Epithelial cell of proximal tubule (primary cell): ENCODE measurements around the gene COA1. TPM values are rescaled to one million over a fixed set of nuclear protein-coding genes. Genes with fewer than 3 reads are reported as not detected.
"Not testable (repeated sequence)": the region's sequence is repeated elsewhere in the genome, so short reads cannot be mapped to it uniquely, and the experiment has no call there.

Source experiments
- DNase-seq: peaks from one replicate; pipeline ENCODE4 v3.0.0-alpha.2; 2011; ENCODE audit warnings: low read depth
- H3K4me3 ChIP-seq: 2 replicates; pipeline ENCODE4 v1.5.1; 2011; ENCODE audit warnings: low read depth, mild to moderate bottlenecking, low read length
- total RNA-seq: library from RNA; depleted of rRNA; stranded (reverse); fragments of >200 nt; gene quantifications from 2 replicates; pipeline ENCODE4 v1.2.3, GENCODE V29; 2015
- TF ChIP-seq, protein P1 (sequence below): conservative IDR thresholded peaks from 2 replicates; pipeline ENCODE4 v1.5.1; 2012; ENCODE audit warnings: low read depth, mild to moderate bottlenecking, low read length

COA1 gene
- total RNA-seq, 1 donor from 2014 or later: 54.0 TPM

DNA sequence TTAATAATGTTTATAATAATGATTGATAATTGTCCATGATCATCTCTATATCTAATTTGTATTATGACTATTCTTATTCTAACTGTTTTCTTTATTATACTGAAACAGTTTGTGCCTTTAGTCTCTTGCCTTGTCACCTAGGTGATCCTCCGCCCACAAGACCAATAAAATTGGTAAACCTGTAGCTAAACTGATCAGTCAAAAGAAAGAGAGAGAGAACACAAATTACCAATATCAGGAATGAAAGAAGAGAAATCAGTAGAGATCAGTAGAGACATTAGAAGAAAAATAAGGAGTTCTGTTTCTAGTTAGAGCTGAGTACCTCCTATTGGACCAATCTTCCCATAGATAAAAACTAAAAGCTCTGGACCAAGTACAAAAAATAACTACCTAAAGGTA lies 6.1 kb upstream of the COA1 start:
- H3K4me3 ChIP-seq: no peak overlapping the region
- TF ChIP-seq, protein P1, sequence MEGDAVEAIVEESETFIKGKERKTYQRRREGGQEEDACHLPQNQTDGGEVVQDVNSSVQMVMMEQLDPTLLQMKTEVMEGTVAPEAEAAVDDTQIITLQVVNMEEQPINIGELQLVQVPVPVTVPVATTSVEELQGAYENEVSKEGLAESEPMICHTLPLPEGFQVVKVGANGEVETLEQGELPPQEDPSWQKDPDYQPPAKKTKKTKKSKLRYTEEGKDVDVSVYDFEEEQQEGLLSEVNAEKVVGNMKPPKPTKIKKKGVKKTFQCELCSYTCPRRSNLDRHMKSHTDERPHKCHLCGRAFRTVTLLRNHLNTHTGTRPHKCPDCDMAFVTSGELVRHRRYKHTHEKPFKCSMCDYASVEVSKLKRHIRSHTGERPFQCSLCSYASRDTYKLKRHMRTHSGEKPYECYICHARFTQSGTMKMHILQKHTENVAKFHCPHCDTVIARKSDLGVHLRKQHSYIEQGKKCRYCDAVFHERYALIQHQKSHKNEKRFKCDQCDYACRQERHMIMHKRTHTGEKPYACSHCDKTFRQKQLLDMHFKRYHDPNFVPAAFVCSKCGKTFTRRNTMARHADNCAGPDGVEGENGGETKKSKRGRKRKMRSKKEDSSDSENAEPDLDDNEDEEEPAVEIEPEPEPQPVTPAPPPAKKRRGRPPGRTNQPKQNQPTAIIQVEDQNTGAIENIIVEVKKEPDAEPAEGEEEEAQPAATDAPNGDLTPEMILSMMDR: no peak
- DNase-seq: no peak

DNA sequence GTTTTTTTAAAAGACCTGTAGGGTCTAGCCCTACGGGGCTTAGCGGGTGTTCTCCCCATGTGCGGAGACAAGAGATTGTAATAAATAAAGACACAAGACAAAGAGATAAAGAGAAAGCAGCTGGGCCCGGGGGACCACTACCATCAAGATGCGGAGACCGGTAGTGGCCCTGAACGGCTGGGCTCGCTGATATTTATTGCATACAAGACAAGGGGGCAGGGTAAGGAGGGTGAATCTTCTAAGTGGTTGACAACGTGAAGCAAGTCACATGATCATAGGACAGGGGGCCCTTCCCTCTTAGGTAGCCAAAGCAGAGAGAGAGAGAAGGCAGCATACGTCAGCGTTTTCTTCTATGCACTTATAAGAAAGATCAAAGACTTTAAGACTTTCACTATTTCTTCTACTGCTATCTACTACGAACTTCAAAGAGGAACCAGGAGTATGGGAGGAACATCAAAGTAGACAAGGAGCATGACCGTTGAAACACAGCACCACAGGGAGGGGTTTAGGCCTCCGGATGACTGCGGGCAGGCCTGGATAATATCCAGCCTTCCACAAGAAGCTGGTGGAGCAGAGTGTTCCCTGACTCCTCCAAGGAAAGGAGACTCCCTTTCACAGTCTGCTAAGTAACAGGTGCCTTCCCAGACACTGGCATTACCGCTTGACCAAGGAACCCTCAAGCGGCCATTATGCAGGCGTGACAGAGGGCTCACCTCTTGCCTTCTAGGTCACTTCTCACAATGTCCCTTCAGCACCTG lies 5.4 kb upstream of the COA1 start:
- not testable (repeated sequence) for H3K4me3 ChIP-seq

DNA sequence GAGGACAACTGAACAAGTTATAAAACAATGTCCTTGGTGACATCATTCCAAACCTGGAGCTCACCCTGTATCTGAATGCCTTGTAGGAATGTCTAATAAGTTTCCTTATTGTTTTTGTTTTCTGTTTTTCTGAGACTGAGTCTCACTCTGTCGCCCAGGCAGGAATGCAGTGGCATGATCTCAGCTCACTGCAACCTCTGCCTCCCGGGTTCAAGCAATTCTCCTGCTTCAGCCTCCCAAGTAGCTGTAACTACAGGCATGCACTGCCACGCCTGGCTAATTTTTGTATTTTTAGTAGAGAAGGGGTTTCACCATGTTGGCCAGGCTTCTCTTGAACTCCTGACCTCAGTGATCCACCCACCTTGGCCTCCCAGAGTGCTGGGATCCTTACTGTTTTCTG lies 2.2 kb upstream of the COA1 start:
- DNase-seq, H3K4me3 ChIP-seq: not testable (repeated sequence)

More for the DNA sequence above, 5.4 kb upstream of the COA1 start:
- not testable (repeated sequence) for DNase-seq

DNA sequence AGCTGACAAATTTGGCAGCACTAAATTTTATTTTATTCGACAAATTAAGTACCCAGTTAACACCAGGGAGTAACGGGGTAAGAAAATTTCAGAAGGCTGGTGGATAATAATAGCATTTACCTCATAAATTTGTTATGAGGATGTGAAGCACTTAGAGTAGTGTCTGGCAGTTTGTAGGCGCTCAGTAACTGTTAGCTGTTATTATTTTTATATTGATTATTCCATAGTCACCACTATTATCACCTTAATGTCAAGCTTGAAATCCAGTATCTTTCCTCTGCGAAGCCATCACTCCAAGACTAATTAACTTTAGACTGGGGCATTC lies 563 bp upstream of the COA1 start:
- TF ChIP-seq, protein P1: no peak
- DNase-seq: no peak
- H3K4me3 ChIP-seq: peak overlapping the region; percentile 88

DNA sequence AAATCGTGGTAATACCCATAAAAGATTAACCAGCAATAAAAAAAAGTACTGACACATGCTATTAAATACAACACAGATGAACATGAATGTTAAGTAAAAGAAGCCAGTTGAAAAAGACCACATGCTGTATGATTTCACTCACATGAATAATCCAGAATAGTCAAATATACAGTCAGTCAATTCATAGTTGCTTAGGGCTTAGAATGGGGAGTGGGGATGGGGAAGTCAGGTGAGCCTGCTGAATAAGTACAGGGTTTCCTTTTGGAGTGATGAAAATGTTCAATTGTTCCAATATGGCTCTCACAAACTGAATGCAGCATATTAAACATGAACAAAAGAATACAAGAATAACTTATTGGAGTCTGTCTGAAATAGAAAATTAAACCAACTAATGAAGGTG lies 1.8 kb downstream of the COA1 start:
- no peak for DNase-seq

DNA sequence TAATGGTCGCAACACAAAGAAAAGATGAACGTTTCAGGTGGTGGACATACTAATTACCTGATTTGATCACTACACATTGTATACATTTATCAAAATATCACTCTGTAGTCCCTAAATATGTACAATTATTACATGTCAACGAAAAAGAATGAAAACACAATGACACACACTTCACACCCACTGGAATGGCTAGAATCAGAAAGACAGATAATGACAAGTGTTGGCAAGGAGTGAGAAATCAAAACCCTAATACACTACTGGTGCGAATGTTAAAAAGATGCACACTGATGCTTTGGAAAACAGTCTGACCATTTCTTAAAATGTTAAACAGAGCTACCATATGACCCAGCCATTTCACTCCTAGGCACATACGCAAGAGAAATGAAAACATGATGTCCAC lies 2.3 kb downstream of the COA1 start:
- no peak overlapping the region for H3K4me3 ChIP-seq
- no peak for DNase-seq
- TF ChIP-seq, protein P1: no peak

More for the DNA sequence above, 1.8 kb downstream of the COA1 start:
- no peak overlapping the region for H3K4me3 ChIP-seq
- TF ChIP-seq, protein P1: no peak

DNA sequence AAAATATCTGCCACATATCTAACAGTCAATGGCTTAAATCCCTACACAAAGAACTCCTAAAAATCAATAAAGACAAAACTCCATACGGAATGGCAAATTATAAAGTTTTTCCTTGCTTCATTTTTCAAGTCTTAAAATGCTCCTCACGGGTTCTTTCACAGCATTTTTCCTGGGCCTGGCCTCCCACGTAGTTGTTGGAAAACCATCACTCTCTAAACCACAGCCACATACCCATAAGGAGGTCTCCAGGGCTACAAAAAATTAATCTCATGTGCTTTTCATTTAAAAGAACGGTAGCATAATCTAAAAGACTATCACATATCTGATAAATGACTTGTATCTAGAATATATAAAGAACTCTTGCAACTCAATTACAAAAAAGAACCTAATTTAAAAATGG lies 2.9 kb downstream of the COA1 start:
- DNase-seq: no peak
- no peak overlapping the region for H3K4me3 ChIP-seq

DNA sequence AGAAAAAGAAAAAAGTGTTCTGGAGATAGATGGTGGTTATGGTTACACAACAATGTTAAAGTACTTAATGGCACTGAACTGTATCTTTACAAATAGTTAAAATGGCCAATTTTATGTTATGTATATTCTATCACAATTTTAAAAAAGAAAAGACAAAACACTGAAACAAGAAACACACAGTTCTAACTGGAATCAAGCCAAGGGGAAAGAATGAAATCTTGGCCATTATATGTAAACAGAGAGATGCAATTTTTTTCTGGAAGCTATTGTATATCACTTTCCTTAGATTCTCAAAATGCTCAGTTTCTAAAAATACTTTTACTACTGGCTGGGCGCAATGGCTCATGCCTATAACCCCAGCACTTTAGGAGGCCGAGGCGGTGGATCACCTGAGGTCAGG lies 4.1 kb downstream of the COA1 start:
- H3K4me3 ChIP-seq: no peak overlapping the region
- TF ChIP-seq, protein P1: no peak
- no peak for DNase-seq

More for the DNA sequence above, 2.9 kb downstream of the COA1 start:
- TF ChIP-seq, protein P1: no peak
